ENCODE data around the gene CSKMT.
"Not testable (repeated sequence)": the region's sequence is repeated elsewhere in the genome, so short reads cannot be mapped to it uniquely, and the experiment has no call there.

Gene CSKMT

GRCh38 chr11:62656796-62657429 is 8.2 kb upstream of the CSKMT start:
- no peak for DNase-seq

- peak in 1 of 4 experiments; percentile 52 for DNase-seq
Observed at GRCh38 chr11:62664405-62665074, 572 bp upstream of the CSKMT start.

GRCh38 chr11:62665599-62666258 is 617 bp downstream of the CSKMT start:
- peak; percentile 55 to 76 (median 67) for DNase-seq

GRCh38 chr11:62666259-62666926 is 1.3 kb downstream of the CSKMT start:
- no peak for DNase-seq

GRCh38 chr11:62667460-62667859 is 2.3 kb downstream of the CSKMT start:
- DNase-seq = no peak

GRCh38 chr11:62669420-62670161 is 4.5 kb downstream of the CSKMT start:
- DNase-seq = no peak

GRCh38 chr11:62671236-62671607 is 6.1 kb downstream of the CSKMT start:
- DNase-seq = peak in 1 of 4 experiments; percentile 44

- peak; percentile 81 to 91 (median 86) for DNase-seq
Observed at GRCh38 chr11:62671608-62672389, 6.7 kb downstream of the CSKMT start, which contains the start of the genes LBHD1 and UQCC3. Gene LBHD1 (minus strand): TSS chr11:62672267. CDS start chr11:62670031, 2,236 bp downstream. Gene UQCC3 (plus strand): TSS chr11:62671673. CDS start chr11:62671746, 73 bp downstream.

GRCh38 chr11:62673196-62673525 is 8.0 kb downstream of the CSKMT start:
- no peak for DNase-seq

- DNase-seq = not testable (repeated sequence)
Observed at GRCh38 chr11:62675415-62675814, 10.3 kb downstream of the CSKMT start.

GRCh38 chr11:62676698-62677097 is 11.6 kb downstream of the CSKMT start:
- DNase-seq = no peak

GRCh38 chr11:62677156-62677555 is 12.0 kb downstream of the CSKMT start:
- DNase-seq = no peak

GRCh38 chr11:62677714-62678113 is 12.6 kb downstream of the CSKMT start:
- DNase-seq = no peak

- no peak for DNase-seq
Observed at GRCh38 chr11:62678433-62678769, 13.3 kb downstream of the CSKMT start.

- DNase-seq = peak; percentile 93 to 98 (median 96)
Observed at GRCh38 chr11:62678770-62679696, 13.9 kb downstream of the CSKMT start, which contains the start of gene UBXN1. Gene UBXN1 (minus strand): TSS chr11:62679073. CDS start chr11:62678923, 150 bp downstream.

GRCh38 chr11:62680825-62681240 is 15.7 kb downstream of the CSKMT start:
- peak; percentile 57 to 73 (median 68) for DNase-seq

GRCh38 chr11:62682518-62682917 is 17.4 kb downstream of the CSKMT start:
- DNase-seq = no peak

- no peak for DNase-seq
Observed at GRCh38 chr11:62687508-62688396, 22.6 kb downstream of the CSKMT start.

- no peak for DNase-seq
Observed at GRCh38 chr11:62688491-62688890, 23.4 kb downstream of the CSKMT start.
